ENCODE measurements around the gene RBM12.

Gene RBM12

GRCh38 chr20:35653430-35653734 lies 11.3 kb downstream of the RBM12 start:
- DNase-seq = no peak

- no peak for DNase-seq
Measured at GRCh38 chr20:35652641-35653429, 11.9 kb downstream of the RBM12 start.

- no peak for DNase-seq
Measured at GRCh38 chr20:35651958-35652357, 12.7 kb downstream of the RBM12 start.

GRCh38 chr20:35650632-35651031 lies 14.1 kb downstream of the RBM12 start:
- DNase-seq = no peak

- no peak for DNase-seq
Measured at GRCh38 chr20:35648836-35649235, 15.9 kb downstream of the RBM12 start.

- DNase-seq = no peak
Measured at GRCh38 chr20:35644806-35645205, 19.9 kb downstream of the RBM12 start.

- DNase-seq = no peak
Measured at GRCh38 chr20:35643045-35643444, 21.7 kb downstream of the RBM12 start.

- DNase-seq = no peak
Measured at GRCh38 chr20:35641743-35642142, 23.0 kb downstream of the RBM12 start.

- DNase-seq = no peak
Measured at GRCh38 chr20:35640724-35641123, 24.0 kb downstream of the RBM12 start.

- DNase-seq = no peak
Measured at GRCh38 chr20:35638751-35639150, 25.9 kb downstream of the RBM12 start.

GRCh38 chr20:35637276-35637675 lies 27.4 kb downstream of the RBM12 start:
- DNase-seq = no peak

GRCh38 chr20:35636095-35636494 lies 28.6 kb downstream of the RBM12 start:
- no peak for DNase-seq

GRCh38 chr20:35635652-35636051 lies 29.0 kb downstream of the RBM12 start:
- no peak for DNase-seq

- no peak for DNase-seq
Measured at GRCh38 chr20:35632539-35633115, 32.1 kb downstream of the RBM12 start.

GRCh38 chr20:35630636-35631035 lies 34.1 kb downstream of the RBM12 start:
- no peak for DNase-seq

- DNase-seq = no peak
Measured at GRCh38 chr20:35629427-35630145, 35.1 kb downstream of the RBM12 start.

- DNase-seq = no peak
Measured at GRCh38 chr20:35627121-35627520, 37.6 kb downstream of the RBM12 start.

GRCh38 chr20:35626386-35627001 lies 38.2 kb downstream of the RBM12 start:
- DNase-seq = no peak

GRCh38 chr20:35625584-35626385 lies 38.9 kb downstream of the RBM12 start:
- no peak for DNase-seq

- no peak for DNase-seq
Measured at GRCh38 chr20:35621560-35621946, 43.1 kb downstream of the RBM12 start.

GRCh38 chr20:35620818-35621559 lies 43.7 kb downstream of the RBM12 start:
- DNase-seq = no peak
